Hematopoietic multipotent progenitor cell treated with erythropoietin and hydrocortisone succinate and interleukin-3 and kit ligand, for 6 days (in vitro differentiated cells): Measurements from ENCODE around the gene ERFL.

Source experiments
- DNase-seq: peaks from one replicate; pipeline ENCODE4 v3.0.0-alpha.2; 2015

ERFL gene

GRCh38 chr19:41928221-41928683, at the start of gene ERFL:
TSS of gene ERFL (minus strand) at chr19:41928449. CDS start at chr19:41912919, 15,530 bp downstream.
- no peak for DNase-seq

GRCh38 chr19:41977916-41978315, 49.7 kb upstream of the ERFL start:
- no peak for DNase-seq

- no peak for DNase-seq
Observed at GRCh38 chr19:41974652-41975051, 46.4 kb upstream of the ERFL start.

GRCh38 chr19:41971363-41971762, 43.1 kb upstream of the ERFL start:
- no peak for DNase-seq

- no peak for DNase-seq
Observed at GRCh38 chr19:41969772-41970458, 41.7 kb upstream of the ERFL start.

- DNase-seq: no peak
Observed at GRCh38 chr19:41968751-41969595, 40.7 kb upstream of the ERFL start.

- DNase-seq: peak; percentile 45
Observed at GRCh38 chr19:41967054-41967783, 39.0 kb upstream of the ERFL start.

GRCh38 chr19:41965106-41965505, 36.9 kb upstream of the ERFL start:
- no peak for DNase-seq

- no peak for DNase-seq
Observed at GRCh38 chr19:41960973-41961372, 32.7 kb upstream of the ERFL start.

GRCh38 chr19:41959056-41960053, 31.1 kb upstream of the ERFL start, which contains the start of gene RABAC1:
TSS of gene RABAC1 (minus strand) at chr19:41959321. CDS start at chr19:41959292, 29 bp downstream.
- DNase-seq: peak; percentile 95

GRCh38 chr19:41958367-41959055, 30.3 kb upstream of the ERFL start:
- peak; percentile 76 for DNase-seq

- DNase-seq: peak; percentile 87
Observed at GRCh38 chr19:41957838-41958366, 29.7 kb upstream of the ERFL start.

GRCh38 chr19:41957161-41957837, 29.1 kb upstream of the ERFL start:
- DNase-seq: no peak

GRCh38 chr19:41956621-41957020, 28.4 kb upstream of the ERFL start:
- no peak for DNase-seq

- peak; percentile 66 for DNase-seq
Observed at GRCh38 chr19:41955521-41955920, 27.3 kb upstream of the ERFL start.

- peak; percentile 73 for DNase-seq
Observed at GRCh38 chr19:41951686-41952172, 23.5 kb upstream of the ERFL start.

GRCh38 chr19:41947091-41947490, 18.8 kb upstream of the ERFL start:
- DNase-seq: no peak

- no peak for DNase-seq
Observed at GRCh38 chr19:41945135-41945766, 17.0 kb upstream of the ERFL start.

- DNase-seq: no peak
Observed at GRCh38 chr19:41944336-41944735, 16.1 kb upstream of the ERFL start.
